Muscle layer of duodenum (tissue), 2 donors: Measurements from ENCODE around the gene SNX4.

Experiments
- H3K27ac ChIP-seq: one replicate; pipeline ENCODE4 v1.7.0; 2013; ENCODE audit warnings: mild to moderate bottlenecking, low read length
- H3K27me3 ChIP-seq: one replicate; pipeline ENCODE4 v1.7.0; 2013; ENCODE audit warnings: low read depth, mild to moderate bottlenecking, control low read depth, low read length
- H3K36me3 ChIP-seq, 2 donors: one replicate each; pipeline ENCODE4 v1.7.0; 2013; ENCODE audit warnings: low read length in 2 of 2, control low read depth in 1 of 2, mild to moderate bottlenecking in 1 of 2; ENCODE audit not compliant: insufficient read depth in 2 of 2, control insufficient read depth in 1 of 2
- H3K4me1 ChIP-seq, 2 donors: one replicate each; pipeline ENCODE4 v1.7.0; 2013; ENCODE audit warnings: low read length in 2 of 2, mild to moderate bottlenecking in 2 of 2, control low read depth in 1 of 2, moderate library complexity in 1 of 2; ENCODE audit not compliant: insufficient read depth in 2 of 2, control insufficient read depth in 1 of 2
- H3K4me3 ChIP-seq, 2 donors: one replicate each; pipeline ENCODE4 v1.7.0; 2013; ENCODE audit warnings: low read length in 2 of 2, low read depth in 1 of 2, mild to moderate bottlenecking in 1 of 2
- H3K9me3 ChIP-seq, 2 donors: one replicate each; pipeline ENCODE4 v1.7.0; 2013; ENCODE audit warnings: low read length in 2 of 2, control low read depth in 1 of 2, mild to moderate bottlenecking in 1 of 2; ENCODE audit not compliant: control insufficient read depth in 1 of 2
- donor health status: healthy.

SNX4 gene

GRCh38 chr3:125403789-125404188, 116.2 kb downstream of the SNX4 start:
- H3K9me3 ChIP-seq, result no peaks in the 10 kb centered on the region
- H3K27me3 ChIP-seq, result no peaks in the 10 kb centered on the region
- H3K4me1 ChIP-seq, result no peaks in the 10 kb centered on the region
- no peak overlapping the region for H3K4me3 ChIP-seq
- no peak overlapping the region for H3K27ac ChIP-seq
- no peaks in the 10 kb centered on the region for H3K36me3 ChIP-seq

- no peaks in the 10 kb centered on the region for H3K36me3 ChIP-seq
These were observed 117.4 kb downstream of the SNX4 start for GRCh38 chr3:125402639-125403038.

DNA sequence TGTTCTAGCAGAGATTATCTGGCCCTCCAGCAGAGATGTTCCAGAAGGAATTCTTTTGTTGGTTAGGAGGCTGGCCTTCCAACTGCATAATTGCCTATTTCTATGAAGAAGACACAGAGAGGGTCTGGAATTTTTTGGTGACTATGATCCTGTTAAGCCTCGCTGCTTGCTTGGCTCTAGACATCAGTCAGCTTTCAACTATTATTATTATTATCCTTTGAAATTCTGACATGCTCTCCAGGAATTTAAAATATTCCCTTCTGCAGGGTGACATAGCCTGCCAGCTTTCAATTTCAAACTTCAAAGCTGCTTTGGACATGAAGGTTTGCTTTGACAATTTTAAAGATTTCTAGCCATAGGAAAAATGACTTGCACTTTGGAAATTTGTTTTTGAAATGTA, 118.6 kb downstream of the SNX4 start:
- Histone ChIP-seq H3K4me3 (no peak overlapping the region), H3K36me3 (no peaks in the 10 kb centered on the region), H3K27me3 (no peaks in the 10 kb centered on the region), H3K4me1 (no peaks in the 10 kb centered on the region), H3K27ac (no peak overlapping the region), H3K9me3 (no peaks in the 10 kb centered on the region)

More at GRCh38 chr3:125402639-125403038, 117.4 kb downstream of the SNX4 start:
- Histone ChIP-seq H3K4me3 (no peak overlapping the region), H3K4me1 (no peaks in the 10 kb centered on the region), H3K9me3 (no peaks in the 10 kb centered on the region), H3K27me3 (no peaks in the 10 kb centered on the region), H3K27ac (no peak overlapping the region)

DNA sequence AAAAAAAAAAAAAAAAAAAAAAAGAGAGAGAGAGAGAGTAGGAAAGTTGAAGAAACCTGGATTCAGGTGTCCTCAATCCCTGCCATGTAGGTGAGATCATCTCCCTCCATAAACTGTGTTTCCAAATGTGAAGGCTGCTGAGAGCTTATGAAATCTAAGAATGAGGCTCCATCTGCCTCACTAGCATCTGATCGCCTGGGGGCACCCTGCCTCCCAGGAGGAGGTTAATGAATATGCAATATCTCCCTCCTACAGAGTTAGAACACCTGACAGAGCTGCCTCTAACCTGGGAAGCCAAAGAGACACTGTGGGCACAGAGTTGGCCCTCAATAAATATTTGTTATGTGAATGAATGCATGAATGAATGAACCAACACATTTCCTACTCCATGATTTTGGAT, 121.0 kb downstream of the SNX4 start:
- no peaks in the 10 kb centered on the region for H3K9me3 ChIP-seq
- no peaks in the 10 kb centered on the region for H3K36me3 ChIP-seq
- no peak overlapping the region for H3K27ac ChIP-seq
- H3K27me3 ChIP-seq, result no peaks in the 10 kb centered on the region
- H3K4me1 ChIP-seq, result no peaks in the 10 kb centered on the region
- H3K4me3 ChIP-seq, result no peak overlapping the region
